GM12873 (cell line): Measurements from ENCODE around the gene NAV2.

ENCODE experiments used
- TF ChIP-seq, protein P1 (sequence below): IDR thresholded peaks from 2 replicates; pipeline ENCODE4 v1.5.1; 2012; ENCODE audit warnings: low read depth, mild to moderate bottlenecking, moderate library complexity, low read length, control low read depth; ENCODE audit not compliant: insufficient read depth; ENCODE audit errors: missing control alignments

NAV2 gene

DNA sequence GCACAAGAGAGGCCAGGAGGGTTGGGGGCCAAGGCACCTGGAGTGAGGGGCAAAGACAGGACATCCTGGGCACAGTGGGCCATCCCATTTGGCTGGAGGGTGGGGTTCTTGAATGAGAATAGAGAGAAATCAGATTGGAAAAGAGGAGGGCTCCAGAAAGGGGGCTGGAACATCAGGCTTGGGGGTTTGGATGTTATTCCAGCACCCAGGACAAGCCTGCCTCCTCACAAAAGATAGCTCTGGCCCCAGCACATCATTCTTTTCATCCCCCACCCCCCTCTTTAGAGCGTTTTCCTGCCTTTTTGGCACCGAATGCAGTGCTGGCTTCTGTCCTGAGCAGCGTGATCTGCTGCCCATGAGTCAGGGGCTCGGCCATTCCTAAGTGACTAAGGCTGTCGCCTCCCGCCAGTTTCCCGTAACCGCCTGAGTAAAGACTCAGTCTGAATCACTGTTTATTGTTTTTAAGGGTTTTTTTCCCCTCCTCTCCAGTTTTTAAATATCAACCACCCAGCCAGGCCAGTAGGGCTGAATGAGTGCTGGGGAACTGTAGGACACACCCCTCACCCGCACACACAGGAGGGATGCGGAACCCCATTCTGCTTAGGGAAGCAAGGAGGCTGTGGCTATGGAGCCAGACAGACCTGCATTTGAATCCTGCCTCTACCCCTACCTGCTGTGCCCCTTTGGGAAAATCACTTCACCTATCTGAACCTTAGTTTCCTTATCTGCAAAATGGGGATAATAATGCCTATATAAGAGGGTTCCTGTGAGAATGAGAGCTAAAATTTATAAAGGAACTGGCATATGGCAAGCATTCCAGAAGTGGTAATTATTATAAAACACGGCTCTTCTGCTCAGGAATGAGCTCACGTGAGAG is 32.4 kb upstream of the NAV2 start:
- TF ChIP-seq, protein P1, sequence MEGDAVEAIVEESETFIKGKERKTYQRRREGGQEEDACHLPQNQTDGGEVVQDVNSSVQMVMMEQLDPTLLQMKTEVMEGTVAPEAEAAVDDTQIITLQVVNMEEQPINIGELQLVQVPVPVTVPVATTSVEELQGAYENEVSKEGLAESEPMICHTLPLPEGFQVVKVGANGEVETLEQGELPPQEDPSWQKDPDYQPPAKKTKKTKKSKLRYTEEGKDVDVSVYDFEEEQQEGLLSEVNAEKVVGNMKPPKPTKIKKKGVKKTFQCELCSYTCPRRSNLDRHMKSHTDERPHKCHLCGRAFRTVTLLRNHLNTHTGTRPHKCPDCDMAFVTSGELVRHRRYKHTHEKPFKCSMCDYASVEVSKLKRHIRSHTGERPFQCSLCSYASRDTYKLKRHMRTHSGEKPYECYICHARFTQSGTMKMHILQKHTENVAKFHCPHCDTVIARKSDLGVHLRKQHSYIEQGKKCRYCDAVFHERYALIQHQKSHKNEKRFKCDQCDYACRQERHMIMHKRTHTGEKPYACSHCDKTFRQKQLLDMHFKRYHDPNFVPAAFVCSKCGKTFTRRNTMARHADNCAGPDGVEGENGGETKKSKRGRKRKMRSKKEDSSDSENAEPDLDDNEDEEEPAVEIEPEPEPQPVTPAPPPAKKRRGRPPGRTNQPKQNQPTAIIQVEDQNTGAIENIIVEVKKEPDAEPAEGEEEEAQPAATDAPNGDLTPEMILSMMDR = no peak

DNA sequence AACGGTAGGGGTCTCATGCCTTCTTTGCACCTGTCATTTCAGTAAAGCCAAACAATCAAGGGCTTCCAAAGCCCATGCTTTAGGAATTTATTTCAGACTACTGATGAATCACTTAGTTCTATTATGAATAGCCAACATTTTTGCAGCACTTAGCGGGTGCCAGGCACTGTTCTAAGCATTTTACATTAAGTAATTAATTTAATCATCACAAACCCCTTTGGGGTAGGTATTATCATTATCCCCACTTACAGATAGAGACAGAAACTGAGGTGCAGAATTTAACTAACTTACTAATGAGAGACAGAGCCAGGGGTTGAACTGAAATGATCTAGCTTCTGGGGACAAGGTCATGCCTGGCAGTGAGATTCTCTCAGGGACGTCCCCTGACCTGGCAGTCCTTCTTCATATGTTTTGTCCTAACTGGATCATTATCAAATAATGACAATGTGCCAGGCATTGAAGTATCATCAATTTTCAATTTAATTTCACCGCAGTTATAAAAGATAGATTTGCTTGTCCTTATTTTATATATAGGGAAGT is 31.7 kb upstream of the NAV2 start:
- TF ChIP-seq, protein P1 = no peak

DNA sequence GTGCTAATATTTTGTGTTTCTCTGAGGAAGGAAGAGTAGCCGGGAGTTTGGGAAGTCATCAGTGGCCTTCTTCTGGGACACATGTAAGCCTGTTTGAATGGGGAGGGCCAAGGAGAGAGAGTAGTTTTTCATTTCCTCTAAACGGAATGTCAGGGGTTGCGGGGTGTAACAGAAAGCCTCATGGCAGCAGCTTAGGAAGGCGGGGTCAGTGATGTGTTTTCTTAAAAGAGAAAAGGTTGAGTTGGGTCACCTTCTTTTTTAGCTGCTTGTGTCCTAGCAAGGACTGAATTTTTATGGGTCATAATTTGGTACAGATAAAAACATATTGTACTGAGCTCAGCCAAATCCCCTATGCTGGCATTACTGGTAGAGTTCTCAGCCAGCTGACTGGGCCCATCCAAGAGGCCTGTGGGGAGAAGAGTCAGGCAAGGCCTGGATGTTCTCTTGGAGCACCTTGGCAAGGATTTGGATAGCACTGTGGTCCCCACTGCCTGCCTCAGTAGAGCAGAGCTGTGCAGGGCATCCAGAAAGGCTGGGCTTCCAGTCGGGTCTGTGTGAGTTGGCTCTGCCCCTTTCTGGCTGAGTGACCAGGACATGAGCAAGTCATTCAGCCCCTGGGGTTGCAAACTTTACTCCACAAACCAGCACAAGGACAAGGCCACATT is 29.4 kb upstream of the NAV2 start:
- TF ChIP-seq, protein P1 = no peak

DNA sequence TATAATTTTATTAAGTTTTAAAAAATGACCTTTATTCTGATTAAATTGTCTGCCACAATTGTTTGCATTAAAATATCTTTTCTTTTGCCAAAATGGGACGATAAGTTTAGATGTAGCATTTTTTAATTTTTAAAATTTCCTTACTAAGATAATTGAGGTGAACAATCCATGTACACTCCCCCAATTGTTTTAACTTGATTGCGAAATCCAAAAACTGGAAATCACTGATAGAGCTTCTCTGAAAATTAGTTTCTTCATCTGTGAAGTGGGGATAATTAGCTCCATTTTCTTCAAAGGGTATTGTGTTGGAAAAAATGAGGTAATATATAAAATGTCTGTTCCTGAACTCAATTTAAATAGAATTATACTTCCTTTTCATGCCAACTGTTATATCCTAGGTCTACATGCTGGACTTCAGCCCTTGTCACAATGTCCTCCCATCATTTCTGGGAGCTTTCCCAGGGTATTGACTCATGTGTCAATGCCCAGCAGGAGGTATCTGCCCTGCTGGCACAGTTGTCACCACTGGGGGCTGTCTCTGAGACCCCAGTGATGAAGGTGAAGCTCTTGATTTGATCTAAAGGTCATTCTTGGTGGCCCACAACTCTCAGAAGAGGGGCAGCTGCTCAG is 28.7 kb upstream of the NAV2 start:
- TF ChIP-seq, protein P1 = no peak

DNA sequence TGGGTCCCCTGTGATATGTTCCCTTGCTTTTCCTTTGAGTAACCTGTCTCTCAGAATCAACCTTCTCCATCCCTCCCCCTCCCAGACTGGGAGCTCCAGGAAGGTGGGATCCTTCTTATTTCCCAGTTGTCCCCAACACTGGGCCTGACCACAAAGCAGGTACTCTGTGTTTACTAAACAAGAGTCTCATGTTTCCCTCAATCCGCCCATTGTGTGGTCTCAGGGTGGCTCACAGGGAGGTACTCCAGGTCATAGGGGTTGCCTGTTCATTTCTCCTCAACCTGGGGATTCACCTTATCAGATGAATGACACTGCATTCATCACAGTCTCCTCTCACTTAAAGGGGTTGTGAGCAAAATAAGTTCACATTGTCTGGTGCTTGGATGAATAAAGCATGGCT is 26.4 kb upstream of the NAV2 start:
- TF ChIP-seq, protein P1 = no peak

DNA sequence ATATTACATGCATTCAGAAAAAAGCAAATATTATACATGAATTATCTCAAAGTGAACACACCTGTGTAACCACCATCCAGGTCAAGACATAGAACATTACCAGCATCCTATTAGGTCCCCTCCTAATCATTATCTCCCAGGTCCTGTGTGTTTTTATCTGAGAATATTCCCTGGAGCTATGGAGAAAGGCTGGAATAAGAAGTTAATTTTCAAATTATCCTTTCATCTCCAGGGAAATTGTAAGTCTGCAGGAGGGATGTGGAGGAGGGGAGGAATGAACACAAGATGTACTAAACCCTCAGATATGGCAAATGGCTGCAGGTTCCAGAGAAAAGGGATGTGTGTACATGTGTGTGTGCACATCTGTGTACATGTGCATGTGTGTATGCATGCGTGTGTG is 25.2 kb upstream of the NAV2 start:
- TF ChIP-seq, protein P1 = no peak
